HEK293 (cell line): ENCODE data around the gene CIRBP.
A peak's percentile ranks its signal among the peaks of the same experiment; 100 is the strongest.

Experiments
- CTCF ChIA-PET: fragments of 350-600 bp; formaldehyde crosslinking; extraction: SDS; loops from one replicate; lab custom pipeline; 2021; ENCODE audit warnings: antibody characterized with exemption; lab: Yijun Ruan, JAX
- POLR2A ChIA-PET: fragments of 300-600 bp; formaldehyde crosslinking; extraction: SDS; loops from one replicate; lab custom pipeline; 2020; ENCODE audit warnings: antibody characterized with exemption, inconsistent platforms; lab: Yijun Ruan, JAX
- H3K27ac ChIP-seq: fragments of 200-500 bp; sonication (Bioruptor generic); 2 replicates; pipeline ENCODE4 v1.5.1; 2014; ENCODE audit warnings: low read depth, low read length, control low read depth, inconsistent platforms; ENCODE audit errors: extremely low read depth
- H3K36me3 ChIP-seq, 2 experiments: fragments of 200-500 bp in 1 of 2; sonication (Bioruptor generic) in 1 of 2; 1 replicate in 1 of 2; 2 replicates in 1 of 2; pipeline ENCODE4 v1.5.1; 2014 to 2017; ENCODE audit warnings: inconsistent platforms in 2 of 2, low read length in 2 of 2; ENCODE audit not compliant: control insufficient read depth in 2 of 2, insufficient read depth in 1 of 2
- H3K4me1 ChIP-seq: fragments of 200-500 bp; sonication (Bioruptor generic); 2 replicates; pipeline ENCODE4 v1.5.1; 2014; ENCODE audit warnings: mild to moderate bottlenecking, low read length, inconsistent platforms; ENCODE audit not compliant: control insufficient read depth, insufficient read depth
- H3K4me3 ChIP-seq: 2 replicates; pipeline ENCODE4 v1.5.1; 2011; ENCODE audit warnings: low read depth, mild to moderate bottlenecking, control low read depth, low read length, moderate library complexity
- H3K9me3 ChIP-seq: fragments of 200-500 bp; sonication (Bioruptor generic); 2 replicates; pipeline ENCODE4 v1.5.1; 2014; ENCODE audit warnings: low read depth, low read length, inconsistent platforms; ENCODE audit not compliant: control insufficient read depth, insufficient read depth
- GLIS1 ChIP-seq: fragments of 450-650 bp; formaldehyde crosslinking; IDR thresholded peaks from 2 replicates; pipeline ENCODE4 v1.5.1; 2016; ENCODE audit warnings: missing biosample characterization, missing genetic modification characterization
- GLIS2 ChIP-seq: fragments of 450-650 bp; formaldehyde crosslinking; IDR thresholded peaks from 2 replicates; pipeline ENCODE4 v1.5.1; 2016; ENCODE audit warnings: missing biosample characterization, missing genetic modification characterization
- KLF1 ChIP-seq: fragments of 450-650 bp; formaldehyde crosslinking; IDR thresholded peaks from 2 replicates; pipeline ENCODE4 v1.5.1; 2016; ENCODE audit warnings: missing biosample characterization, missing genetic modification characterization
- KLF8 ChIP-seq: fragments of 450-650 bp; formaldehyde crosslinking; IDR thresholded peaks from 2 replicates; pipeline ENCODE4 v1.5.1; 2016; ENCODE audit warnings: missing biosample characterization, missing genetic modification characterization
- MEIS1 ChIP-seq: sonication (generic); formaldehyde crosslinking; IDR thresholded peaks from 2 replicates; pipeline ENCODE4 v1.8.1; 2022; ENCODE audit warnings: missing genetic modification reagents, mild to moderate bottlenecking, borderline replicate concordance
- SP2 ChIP-seq: fragments of 450-650 bp; formaldehyde crosslinking; IDR thresholded peaks from 2 replicates; pipeline ENCODE4 v1.5.1; 2016; ENCODE audit warnings: missing biosample characterization, missing genetic modification characterization
- SP3 ChIP-seq: fragments of 450-650 bp; formaldehyde crosslinking; IDR thresholded peaks from 2 replicates; pipeline ENCODE4 v1.5.1; 2016; ENCODE audit warnings: missing biosample characterization, missing genetic modification characterization
- TCF7L2 ChIP-seq: IDR thresholded peaks from 2 replicates; pipeline ENCODE4 v1.6.1; 2011; ENCODE audit warnings: low read depth, mild to moderate bottlenecking, inconsistent platforms, low read length, moderate library complexity, borderline replicate concordance
- WT1 ChIP-seq: fragments of 450-650 bp; formaldehyde crosslinking; IDR thresholded peaks from 2 replicates; pipeline ENCODE4 v1.5.1; 2016; ENCODE audit warnings: missing biosample characterization, missing genetic modification characterization
- ZNF157 ChIP-seq: fragments of 450-650 bp; formaldehyde crosslinking; IDR thresholded peaks from 2 replicates; pipeline ENCODE4 v1.5.1; 2016; ENCODE audit warnings: missing biosample characterization, missing genetic modification characterization
- ZNF2 ChIP-seq: fragments of 450-650 bp; formaldehyde crosslinking; IDR thresholded peaks from 2 replicates; pipeline ENCODE4 v1.5.1; 2016; ENCODE audit warnings: missing biosample characterization, missing genetic modification characterization
- ZNF433 ChIP-seq: fragments of 450-650 bp; formaldehyde crosslinking; IDR thresholded peaks from 2 replicates; pipeline ENCODE4 v1.5.1; 2016; ENCODE audit warnings: missing biosample characterization, missing genetic modification characterization, low read depth
- TF ChIP-seq, protein P1 (sequence below): fragments of 450-650 bp; formaldehyde crosslinking; IDR thresholded peaks from 2 replicates; pipeline ENCODE4 v1.5.1; 2016; ENCODE audit warnings: missing biosample characterization, missing genetic modification characterization
- TF ChIP-seq, protein P2 (sequence below): fragments of 450-650 bp; formaldehyde crosslinking; IDR thresholded peaks from 2 replicates; pipeline ENCODE4 v1.5.1; 2016; ENCODE audit warnings: missing biosample characterization, missing genetic modification characterization

CIRBP gene

DNA sequence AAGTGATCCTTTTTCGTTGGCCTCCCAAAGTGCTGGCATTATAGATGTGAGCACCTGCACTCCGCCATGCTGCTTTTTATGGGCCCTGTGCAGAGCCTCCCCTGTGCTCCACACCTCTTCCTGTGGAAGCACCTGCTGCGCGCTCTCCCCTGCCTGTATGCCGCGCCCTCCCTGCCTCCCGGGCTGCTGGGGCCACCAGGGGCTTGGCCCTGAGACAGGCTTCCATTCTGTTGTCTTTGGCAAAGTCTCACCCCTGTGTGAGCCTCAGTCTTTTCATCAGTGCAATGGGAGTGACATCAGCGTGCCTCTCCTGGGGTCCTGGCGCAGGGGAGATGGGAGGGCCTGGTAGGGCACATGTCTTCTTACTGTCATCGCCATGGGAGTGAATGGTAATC, 7.5 kb downstream of the CIRBP start:
- CTCF ChIA-PET: no interaction called here
- H3K27ac ChIP-seq: peak overlapping the region; percentile 98; the same call in 1 of the 2 replicates
- H3K36me3 ChIP-seq: peaks cover 0 to 71% of the 10 kb centered on the region in 2 experiments; a peak in 1 of 3 replicates
- peaks cover 8% of the 10 kb centered on the region for H3K4me1 ChIP-seq
- H3K4me3 ChIP-seq: no peak overlapping the region
- no peak for TF ChIP-seq MEIS1 (CRISPR knock-in tag)
- TF ChIP-seq, protein P1, sequence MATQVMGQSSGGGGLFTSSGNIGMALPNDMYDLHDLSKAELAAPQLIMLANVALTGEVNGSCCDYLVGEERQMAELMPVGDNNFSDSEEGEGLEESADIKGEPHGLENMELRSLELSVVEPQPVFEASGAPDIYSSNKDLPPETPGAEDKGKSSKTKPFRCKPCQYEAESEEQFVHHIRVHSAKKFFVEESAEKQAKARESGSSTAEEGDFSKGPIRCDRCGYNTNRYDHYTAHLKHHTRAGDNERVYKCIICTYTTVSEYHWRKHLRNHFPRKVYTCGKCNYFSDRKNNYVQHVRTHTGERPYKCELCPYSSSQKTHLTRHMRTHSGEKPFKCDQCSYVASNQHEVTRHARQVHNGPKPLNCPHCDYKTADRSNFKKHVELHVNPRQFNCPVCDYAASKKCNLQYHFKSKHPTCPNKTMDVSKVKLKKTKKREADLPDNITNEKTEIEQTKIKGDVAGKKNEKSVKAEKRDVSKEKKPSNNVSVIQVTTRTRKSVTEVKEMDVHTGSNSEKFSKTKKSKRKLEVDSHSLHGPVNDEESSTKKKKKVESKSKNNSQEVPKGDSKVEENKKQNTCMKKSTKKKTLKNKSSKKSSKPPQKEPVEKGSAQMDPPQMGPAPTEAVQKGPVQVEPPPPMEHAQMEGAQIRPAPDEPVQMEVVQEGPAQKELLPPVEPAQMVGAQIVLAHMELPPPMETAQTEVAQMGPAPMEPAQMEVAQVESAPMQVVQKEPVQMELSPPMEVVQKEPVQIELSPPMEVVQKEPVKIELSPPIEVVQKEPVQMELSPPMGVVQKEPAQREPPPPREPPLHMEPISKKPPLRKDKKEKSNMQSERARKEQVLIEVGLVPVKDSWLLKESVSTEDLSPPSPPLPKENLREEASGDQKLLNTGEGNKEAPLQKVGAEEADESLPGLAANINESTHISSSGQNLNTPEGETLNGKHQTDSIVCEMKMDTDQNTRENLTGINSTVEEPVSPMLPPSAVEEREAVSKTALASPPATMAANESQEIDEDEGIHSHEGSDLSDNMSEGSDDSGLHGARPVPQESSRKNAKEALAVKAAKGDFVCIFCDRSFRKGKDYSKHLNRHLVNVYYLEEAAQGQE (tag by site-specific recombination): no peak
- TF ChIP-seq ZNF157 (tag by site-specific recombination): no peak
- TF ChIP-seq GLIS1: peak; percentile 96
- no peak for TF ChIP-seq ZNF433
- TF ChIP-seq SP2 (tag by site-specific recombination): no peak
- POLR2A ChIA-PET: interaction anchor here (0.6 to 1.6 kb wide), 2 partner anchors 7 to 238 kb away, joined by 3 to 12 read pairs; partner anchors contain the start of gene CIRBP
- H3K9me3 ChIP-seq: no peaks in the 10 kb centered on the region

DNA sequence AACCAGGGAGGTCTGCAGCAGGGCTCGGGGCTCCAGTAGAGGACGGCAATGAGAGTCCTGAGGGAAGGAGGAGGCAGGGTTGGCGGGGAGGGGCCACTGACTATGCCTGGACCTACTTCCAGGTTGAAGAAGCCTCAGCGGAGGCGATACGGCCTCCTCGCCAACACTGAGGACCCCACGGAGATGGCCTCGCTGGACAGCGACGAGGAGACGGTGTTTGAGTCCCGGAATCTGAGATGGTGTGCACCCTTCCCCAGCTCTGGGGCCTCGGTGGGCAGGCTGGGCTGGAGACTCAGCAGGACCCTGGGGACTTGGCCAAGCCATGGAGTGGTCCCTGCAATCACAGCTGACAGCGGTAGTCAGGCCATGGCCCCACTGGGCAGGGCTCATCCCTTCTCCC, 7.9 kb downstream of the CIRBP start:
- Histone ChIP-seq H3K4me1 (peaks cover 8% of the 10 kb centered on the region), H3K36me3 (peaks cover 0 to 67% of the 10 kb centered on the region in 2 experiments; a peak in 1 of 3 replicates)
- TF ChIP-seq SP3: no peak
- TF ChIP-seq, protein P1 (tag by site-specific recombination): peak; percentile 88
- TF ChIP-seq ZNF2: no peak
- TF ChIP-seq, all 188 proteins: peak for 1
- H3K27ac ChIP-seq: no peak overlapping the region
- CTCF ChIA-PET: interaction anchor here (0.6 to 4.4 kb wide), 5 partner anchors 25 to 232 kb away, joined by 3 to 28 read pairs (median 4); no protein-coding TSS in a partner anchor
- no peaks in the 10 kb centered on the region for H3K9me3 ChIP-seq
- POLR2A ChIA-PET: interaction anchor here (0.7 to 1.6 kb wide), 3 partner anchors 8 to 75 kb away, joined by 4 to 12 read pairs (median 5); partner anchors contain the start of gene CIRBP
- H3K4me3 ChIP-seq: no peak overlapping the region

DNA sequence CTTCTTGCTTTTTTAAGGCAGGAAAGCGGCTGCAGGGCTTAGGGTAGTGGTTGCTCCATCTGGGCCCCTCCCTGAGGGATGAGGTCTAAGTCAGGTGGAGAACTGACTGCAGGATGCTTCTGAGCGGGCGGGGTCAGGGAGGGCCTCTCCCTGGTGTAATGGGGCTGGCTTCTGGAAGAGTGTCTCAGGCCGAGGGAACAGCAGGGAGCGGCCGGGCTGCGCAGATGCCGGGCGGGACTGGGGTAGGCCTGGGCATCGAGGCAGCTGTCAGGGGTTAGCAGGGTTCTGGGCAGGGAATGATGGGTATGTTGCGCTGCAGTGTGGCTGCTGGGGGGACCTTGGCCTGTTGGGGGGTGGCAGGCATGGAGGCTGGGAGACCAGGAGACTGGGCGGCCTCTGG, 8.9 kb downstream of the CIRBP start:
- Histone ChIP-seq H3K9me3 (no peaks in the 10 kb centered on the region), H3K4me1 (peaks cover 8% of the 10 kb centered on the region), H3K36me3 (peaks cover 0 to 57% of the 10 kb centered on the region in 2 experiments; a peak in 1 of 3 replicates), H3K27ac (no peak overlapping the region), H3K4me3 (no peak overlapping the region)
- ChIA-PET CTCF (interaction anchor here (0.6 to 4.4 kb wide), 6 partner anchors 34 to 231 kb away, joined by 3 to 28 read pairs (median 4); partner anchors contain the start of gene ATP5F1D), POLR2A (interaction anchor here (0.6 to 2.8 kb wide), 6 partner anchors 9 to 111 kb away, joined by 3 to 26 read pairs (median 5); partner anchors contain the start of gene CIRBP)
- TF ChIP-seq GLIS2 (tag by site-specific recombination) (peak; percentile 52), TCF7L2 (no peak), KLF8 (tag by site-specific recombination) (0 out of 2 replicates have a peak, but pooled peaks have one; percentile 15), KLF1 (peak; percentile 94), WT1 (tag by site-specific recombination) (no peak)
- TF ChIP-seq, protein P2, sequence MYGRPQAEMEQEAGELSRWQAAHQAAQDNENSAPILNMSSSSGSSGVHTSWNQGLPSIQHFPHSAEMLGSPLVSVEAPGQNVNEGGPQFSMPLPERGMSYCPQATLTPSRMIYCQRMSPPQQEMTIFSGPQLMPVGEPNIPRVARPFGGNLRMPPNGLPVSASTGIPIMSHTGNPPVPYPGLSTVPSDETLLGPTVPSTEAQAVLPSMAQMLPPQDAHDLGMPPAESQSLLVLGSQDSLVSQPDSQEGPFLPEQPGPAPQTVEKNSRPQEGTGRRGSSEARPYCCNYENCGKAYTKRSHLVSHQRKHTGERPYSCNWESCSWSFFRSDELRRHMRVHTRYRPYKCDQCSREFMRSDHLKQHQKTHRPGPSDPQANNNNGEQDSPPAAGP (tag by site-specific recombination): peak; percentile 86
